ENCODE data around the gene BCL11B.

DNA sequence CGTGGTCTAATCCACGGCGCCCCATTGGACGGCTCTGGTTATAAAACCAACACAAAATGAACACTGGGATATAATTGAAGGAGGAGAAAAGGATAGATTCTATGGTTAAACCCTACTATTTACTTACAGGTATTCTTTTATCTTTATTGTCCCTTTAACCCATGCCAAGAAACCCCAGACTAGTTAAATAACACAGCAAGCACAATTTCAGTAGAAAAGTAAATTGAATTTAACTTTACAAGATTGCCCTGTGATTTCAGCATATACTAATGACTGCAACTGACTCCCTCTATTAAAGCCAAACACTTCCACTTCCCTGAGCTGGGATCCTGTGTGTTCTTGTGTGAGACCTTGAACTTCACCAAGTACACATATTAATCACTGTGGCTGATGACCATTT is 45.3 kb downstream of the BCL11B start:
- TF ChIP-seq ZNF24 (IDR thresholded peaks at IDR 0.05) (no peak), EGR1 (IDR thresholded peaks at IDR 0.05; ENCODE audit: borderline replicate concordance in 1 of 2, low read depth in 2 of 2, low read length in 2 of 2) (no peak), YY1 (IDR thresholded peaks at IDR 0.05; ENCODE audit: low read depth, low read length) (no peak), ATF3 (IDR thresholded peaks at IDR 0.05; ENCODE audit: borderline replicate concordance, extremely low read depth, low read depth, low read length) (no peak), NBN (IDR thresholded peaks at IDR 0.05) (no peak), SMC3 (IDR thresholded peaks at IDR 0.05; ENCODE audit: borderline replicate concordance, low read length) (no peak), REST (IDR thresholded peaks at IDR 0.05; ENCODE audit: low read depth, low read length) (no peak), ATF2 (IDR thresholded peaks at IDR 0.05; ENCODE audit: low read length) (no peak), EP300 (IDR thresholded peaks at IDR 0.05; ENCODE audit: borderline replicate concordance in 1 of 2, control insufficient read depth in 1 of 2, low read depth in 2 of 2, low read length in 2 of 2) (no peak), CBX5 (IDR thresholded peaks at IDR 0.05; ENCODE audit: low read depth) (no peak)
- TF ChIP-seq, protein P1, sequence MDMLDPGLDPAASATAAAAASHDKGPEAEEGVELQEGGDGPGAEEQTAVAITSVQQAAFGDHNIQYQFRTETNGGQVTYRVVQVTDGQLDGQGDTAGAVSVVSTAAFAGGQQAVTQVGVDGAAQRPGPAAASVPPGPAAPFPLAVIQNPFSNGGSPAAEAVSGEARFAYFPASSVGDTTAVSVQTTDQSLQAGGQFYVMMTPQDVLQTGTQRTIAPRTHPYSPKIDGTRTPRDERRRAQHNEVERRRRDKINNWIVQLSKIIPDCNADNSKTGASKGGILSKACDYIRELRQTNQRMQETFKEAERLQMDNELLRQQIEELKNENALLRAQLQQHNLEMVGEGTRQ (IDR thresholded peaks at IDR 0.05; ENCODE audit: borderline replicate concordance, low read depth, low read length): no peak
- TF ChIP-seq, protein P2, sequence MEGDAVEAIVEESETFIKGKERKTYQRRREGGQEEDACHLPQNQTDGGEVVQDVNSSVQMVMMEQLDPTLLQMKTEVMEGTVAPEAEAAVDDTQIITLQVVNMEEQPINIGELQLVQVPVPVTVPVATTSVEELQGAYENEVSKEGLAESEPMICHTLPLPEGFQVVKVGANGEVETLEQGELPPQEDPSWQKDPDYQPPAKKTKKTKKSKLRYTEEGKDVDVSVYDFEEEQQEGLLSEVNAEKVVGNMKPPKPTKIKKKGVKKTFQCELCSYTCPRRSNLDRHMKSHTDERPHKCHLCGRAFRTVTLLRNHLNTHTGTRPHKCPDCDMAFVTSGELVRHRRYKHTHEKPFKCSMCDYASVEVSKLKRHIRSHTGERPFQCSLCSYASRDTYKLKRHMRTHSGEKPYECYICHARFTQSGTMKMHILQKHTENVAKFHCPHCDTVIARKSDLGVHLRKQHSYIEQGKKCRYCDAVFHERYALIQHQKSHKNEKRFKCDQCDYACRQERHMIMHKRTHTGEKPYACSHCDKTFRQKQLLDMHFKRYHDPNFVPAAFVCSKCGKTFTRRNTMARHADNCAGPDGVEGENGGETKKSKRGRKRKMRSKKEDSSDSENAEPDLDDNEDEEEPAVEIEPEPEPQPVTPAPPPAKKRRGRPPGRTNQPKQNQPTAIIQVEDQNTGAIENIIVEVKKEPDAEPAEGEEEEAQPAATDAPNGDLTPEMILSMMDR (IDR thresholded peaks at IDR 0.05 in 2 of 3, conservative IDR thresholded peaks at IDR 0.05 in 1 of 3; ENCODE audit: control insufficient read depth in 2 of 3, extremely low read depth in 1 of 3, insufficient read depth in 1 of 3, low read depth in 3 of 3, low read length in 3 of 3): no peak
